IPS-18c (cell line): ENCODE measurements around the gene NFATC2IP.
A peak's percentile ranks its signal among the peaks of the same experiment; 100 is the strongest.

Experiments
- H3K4me3 ChIP-seq: 2 replicates; pipeline ENCODE4 v1.7.0; 2013; ENCODE audit warnings: low read depth, mild to moderate bottlenecking, low read length, moderate library complexity; ENCODE audit not compliant: insufficient read depth
- H3K9me3 ChIP-seq: one replicate; pipeline ENCODE4 v1.6.1; 2013; ENCODE audit warnings: mild to moderate bottlenecking, low read length, moderate library complexity; ENCODE audit not compliant: control insufficient read depth, insufficient read depth

The NFATC2IP gene

DNA sequence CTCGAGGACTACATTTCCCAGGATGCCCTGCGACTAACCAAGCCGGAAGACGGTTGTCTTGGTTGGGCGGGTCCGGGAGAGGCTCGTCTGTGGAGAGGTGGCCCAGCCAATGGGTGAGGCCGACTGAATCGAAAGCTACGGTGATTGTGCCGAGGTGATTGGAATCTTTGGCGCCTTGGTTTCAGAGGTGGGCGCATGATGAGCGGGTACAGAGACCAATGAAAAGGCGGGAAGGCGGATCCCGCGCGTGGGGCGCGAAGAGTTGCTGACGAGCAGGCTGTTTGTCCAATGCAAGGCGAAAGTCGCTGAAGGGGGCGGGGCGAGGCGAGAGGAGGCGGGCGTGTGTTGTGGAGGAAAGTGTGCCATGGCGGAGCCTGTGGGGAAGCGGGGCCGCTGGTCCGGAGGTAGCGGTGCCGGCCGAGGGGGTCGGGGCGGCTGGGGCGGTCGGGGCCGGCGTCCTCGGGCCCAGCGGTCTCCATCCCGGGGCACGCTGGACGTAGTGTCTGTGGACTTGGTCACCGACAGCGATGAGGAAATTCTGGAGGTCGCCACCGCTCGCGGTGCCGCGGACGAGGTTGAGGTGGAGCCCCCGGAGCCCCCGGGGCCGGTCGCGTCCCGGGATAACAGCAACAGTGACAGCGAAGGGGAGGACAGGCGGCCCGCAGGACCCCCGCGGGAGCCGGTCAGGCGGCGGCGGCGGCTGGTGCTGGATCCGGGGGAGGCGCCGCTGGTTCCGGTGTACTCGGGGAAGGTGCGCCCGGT, at the start of gene NFATC2IP:
Gene NFATC2IP, plus strand, starts transcription at position 290 of the 762 bp plus-strand sequence. Its CDS starts 75 bp downstream, at position 365.
- Histone ChIP-seq H3K9me3 (no peaks in the 10 kb centered on the region), H3K4me3 (peak within 1 kb of the TSS; percentile 91)

DNA sequence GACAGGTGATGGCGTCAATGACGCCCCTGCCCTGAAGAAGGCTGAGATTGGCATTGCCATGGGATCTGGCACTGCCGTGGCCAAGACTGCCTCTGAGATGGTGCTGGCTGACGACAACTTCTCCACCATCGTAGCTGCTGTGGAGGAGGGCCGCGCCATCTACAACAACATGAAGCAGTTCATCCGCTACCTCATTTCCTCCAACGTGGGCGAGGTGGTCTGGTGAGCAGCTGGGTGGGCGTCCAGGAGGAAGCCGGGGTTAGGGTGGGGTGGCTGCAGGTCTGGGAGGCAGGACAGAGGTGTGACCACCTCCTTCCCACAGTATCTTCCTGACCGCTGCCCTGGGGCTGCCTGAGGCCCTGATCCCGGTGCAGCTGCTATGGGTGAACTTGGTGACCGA, 48.9 kb upstream of the NFATC2IP start:
- Histone ChIP-seq H3K9me3 (no peaks in the 10 kb centered on the region), H3K4me3 (no peak overlapping the region)

DNA sequence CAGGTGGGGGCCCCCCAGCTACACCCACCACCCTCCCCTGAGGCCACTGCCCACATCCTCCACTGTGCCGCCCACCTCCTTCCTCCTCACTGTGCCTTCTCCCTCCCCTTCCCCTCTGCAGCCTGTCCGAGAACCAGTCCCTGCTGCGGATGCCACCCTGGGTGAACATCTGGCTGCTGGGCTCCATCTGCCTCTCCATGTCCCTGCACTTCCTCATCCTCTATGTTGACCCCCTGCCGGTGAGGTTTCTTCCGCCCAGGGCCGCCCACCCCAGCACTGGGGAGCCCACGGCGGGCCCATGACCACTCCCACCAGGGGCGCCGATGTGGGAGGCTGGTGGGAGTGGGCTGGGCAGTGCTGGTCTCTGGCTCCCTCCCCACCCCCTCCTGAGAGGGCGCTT, 47.8 kb upstream of the NFATC2IP start:
- H3K4me3 ChIP-seq: no peak overlapping the region
- no peaks in the 10 kb centered on the region for H3K9me3 ChIP-seq

DNA sequence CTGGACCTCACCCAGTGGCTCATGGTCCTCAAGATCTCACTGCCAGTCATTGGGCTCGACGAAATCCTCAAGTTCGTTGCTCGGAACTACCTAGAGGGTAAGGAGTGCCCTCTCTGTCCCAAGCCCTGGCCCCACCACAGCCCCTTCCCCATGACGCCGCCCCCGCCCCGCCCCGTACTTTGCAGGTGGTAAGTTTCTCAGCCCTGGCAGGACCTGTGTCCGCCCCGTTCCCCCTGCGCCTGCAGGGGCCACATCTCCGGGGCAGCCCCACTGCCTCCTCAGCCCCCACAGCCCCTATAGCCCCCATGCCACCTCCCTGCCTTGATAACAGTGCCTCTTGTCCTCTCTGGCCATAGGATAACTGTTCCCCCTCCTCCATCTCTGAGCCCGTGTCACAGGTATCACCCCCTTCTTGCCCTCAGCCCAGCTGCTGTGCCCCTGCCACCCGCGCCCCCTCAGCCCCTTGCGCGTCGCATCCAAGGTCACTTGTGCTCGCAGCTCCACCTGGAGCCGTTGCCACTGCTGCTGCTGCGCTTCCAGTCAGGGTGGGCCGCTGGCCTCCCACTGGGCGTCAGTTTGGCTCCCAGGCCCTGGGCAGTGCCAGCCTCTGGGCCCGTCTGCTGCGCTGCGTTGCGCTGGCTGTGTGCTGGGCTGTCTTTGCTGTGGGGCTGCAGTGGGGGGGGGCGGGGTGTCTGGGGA, 47.2 kb upstream of the NFATC2IP start:
- Histone ChIP-seq H3K4me3 (no peak overlapping the region), H3K9me3 (no peaks in the 10 kb centered on the region)

DNA sequence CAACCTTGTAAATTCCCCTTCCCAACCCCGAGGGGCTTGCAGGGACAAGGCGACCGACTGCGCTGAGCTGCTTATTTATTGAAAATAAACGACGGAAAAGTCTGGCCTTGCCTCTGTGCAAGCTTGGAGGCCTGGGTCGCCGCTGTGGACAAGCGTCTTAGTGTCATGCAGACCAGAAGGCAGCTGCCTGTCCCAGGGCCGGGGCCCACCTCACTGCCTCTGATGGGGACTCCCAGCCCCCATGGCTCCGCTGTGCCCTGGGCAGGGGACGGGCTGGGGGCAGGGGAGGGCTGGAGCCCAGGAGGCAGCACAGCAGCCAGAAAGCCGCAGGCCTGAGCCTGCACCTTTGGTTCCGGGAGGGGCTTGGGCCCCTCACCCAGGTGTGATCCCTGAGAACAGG, 46.4 kb upstream of the NFATC2IP start:
- H3K4me3 ChIP-seq: no peak overlapping the region
- H3K9me3 ChIP-seq: no peaks in the 10 kb centered on the region

DNA sequence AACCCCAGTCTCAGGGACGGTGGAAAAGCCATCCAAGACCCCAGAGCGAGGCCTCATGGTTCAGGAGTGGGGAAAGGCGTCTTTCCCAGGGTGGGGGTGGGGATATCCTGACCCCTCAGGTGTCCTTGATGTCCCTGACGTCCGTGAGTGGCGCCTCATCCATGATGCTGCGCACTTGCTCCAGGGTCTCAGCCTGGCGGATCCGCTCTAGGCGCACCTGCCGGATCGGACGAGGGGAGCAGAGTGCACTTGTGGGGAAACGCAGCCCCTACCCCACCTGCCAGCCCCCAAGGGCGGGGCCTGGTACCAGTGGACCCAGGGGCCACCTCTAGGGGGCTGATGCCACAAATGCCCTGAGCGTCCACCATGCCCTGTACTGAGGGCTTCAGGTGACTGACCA, 45.9 kb upstream of the NFATC2IP start:
- no peaks in the 10 kb centered on the region for H3K9me3 ChIP-seq
- no peak overlapping the region for H3K4me3 ChIP-seq

DNA sequence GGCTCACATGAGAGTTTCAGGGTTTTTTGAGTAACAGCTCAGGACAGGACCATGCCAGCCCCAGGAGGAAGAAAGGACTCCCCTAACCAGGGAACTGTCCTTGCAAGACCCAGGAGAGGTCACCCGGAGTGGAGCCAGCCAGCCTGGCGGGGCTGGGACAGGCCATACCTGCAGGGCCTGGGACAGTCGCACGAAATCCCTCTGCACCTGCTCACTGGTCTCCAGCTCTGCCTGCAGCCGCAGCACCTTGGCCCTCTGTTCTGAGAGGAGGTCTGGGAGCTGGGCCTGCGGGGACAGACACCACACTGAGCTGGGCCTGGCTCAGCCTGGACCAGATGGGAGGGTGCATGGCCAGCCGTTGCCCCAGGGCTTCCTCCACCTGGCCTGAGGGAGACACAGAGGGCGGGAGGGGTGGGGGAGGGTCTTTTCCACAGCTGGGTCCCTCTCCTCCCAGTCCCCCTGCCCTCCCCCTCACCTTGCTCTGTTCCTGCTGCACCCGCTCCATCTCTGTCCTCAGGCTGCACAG, 45.4 kb upstream of the NFATC2IP start:
- H3K9me3 ChIP-seq: no peaks in the 10 kb centered on the region

DNA sequence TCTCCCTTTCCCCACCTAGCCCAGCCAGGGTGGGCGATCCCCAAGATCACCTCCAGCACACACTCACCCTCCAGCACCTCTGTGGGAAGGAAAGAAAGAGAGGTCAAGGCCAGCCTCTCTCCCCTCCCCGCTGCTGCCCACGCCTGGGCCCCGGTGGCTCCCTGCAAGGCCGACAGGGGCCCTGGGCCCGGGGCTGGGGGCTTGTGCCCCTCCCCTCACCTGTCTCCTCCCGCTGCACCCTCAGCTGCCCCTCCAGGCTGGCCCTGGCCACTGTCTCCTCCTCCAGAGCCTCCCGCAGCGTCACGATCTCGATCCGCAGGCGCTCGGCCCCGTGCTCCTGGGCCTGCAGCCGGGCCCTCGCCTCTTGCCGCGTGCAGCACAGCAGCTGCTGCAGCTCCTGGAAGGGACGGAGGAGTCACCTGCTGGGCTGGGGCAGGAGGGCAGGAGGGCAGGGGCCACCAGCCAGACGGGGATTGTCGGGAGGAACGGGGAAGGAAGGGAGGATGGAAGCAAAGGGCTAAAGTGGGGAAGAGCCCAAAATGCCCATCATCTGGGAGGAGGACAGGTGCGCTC, 44.9 kb upstream of the NFATC2IP start:
- no peaks in the 10 kb centered on the region for H3K9me3 ChIP-seq

More for the DNA sequence above, 45.4 kb upstream of the NFATC2IP start:
- H3K4me3 ChIP-seq: no peak overlapping the region

DNA sequence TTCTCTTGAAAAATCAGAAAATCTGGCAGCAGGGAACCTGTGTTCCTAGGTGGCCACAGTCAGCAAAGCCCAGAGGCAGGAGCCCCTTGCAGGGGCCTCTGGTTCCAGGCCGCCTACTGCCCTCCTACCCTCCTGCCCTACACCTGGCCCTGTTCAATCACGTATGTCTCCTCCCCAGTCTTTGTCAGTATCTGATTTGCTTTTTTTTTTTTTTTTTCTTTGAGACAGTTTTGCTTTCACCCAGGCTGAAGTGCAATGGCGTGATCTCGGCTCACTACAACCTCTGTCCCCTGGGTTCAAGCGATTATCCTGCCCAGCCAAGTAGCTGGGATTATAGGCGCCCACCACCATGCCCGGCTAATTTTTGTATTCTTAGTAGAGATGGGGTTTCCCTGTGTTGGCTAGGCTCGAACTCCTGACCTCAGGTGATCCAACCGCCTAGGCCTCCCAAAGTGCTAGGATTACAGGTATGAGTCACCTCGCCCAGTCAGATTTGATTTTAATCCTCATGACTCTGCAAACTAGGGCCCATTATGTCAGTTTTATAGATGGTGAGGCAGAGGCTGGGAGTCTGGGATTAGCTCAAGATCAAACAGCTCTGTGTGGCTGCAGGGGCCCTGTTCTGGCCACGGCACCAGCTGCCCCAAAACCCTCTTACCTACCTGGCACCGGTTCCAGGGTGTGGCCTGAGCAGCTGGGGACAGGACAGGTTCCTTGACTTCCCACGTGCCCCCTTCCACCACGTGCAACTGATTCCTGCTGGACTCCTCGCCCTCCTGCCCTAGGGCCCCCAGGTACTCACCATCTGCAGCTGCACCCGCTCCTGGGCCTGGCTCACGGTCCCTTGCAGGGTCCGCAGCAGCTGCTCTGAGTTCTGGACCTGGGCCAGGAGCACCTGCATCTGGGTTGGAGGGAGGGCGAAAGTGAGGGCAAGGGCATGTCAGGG, 40.4 kb upstream of the NFATC2IP start:
- H3K9me3 ChIP-seq: no peaks in the 10 kb centered on the region
- no peak overlapping the region for H3K4me3 ChIP-seq

More for the DNA sequence above, 44.9 kb upstream of the NFATC2IP start:
- no peak overlapping the region for H3K4me3 ChIP-seq

DNA sequence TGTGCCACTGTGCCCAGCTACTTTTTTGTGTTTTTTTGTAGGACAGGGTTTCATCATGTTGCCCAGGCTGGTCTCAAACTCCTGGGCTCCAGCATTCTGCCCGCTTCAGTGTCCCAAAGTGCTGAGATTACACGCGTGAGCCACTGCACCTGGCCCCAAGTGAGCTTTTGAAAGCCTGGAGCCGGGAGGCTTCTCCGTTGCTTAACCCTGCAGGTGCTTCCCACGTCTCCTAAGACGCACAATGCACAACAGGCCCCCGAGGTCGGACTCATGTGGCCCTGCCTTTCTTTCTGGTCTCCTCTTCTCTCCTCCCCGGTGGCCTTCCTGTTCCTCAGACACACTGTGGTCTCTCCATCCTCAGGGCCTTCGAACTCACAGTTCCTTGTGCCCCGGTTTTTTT, 38.2 kb upstream of the NFATC2IP start:
- H3K9me3 ChIP-seq: no peaks in the 10 kb centered on the region
- no peak overlapping the region for H3K4me3 ChIP-seq

DNA sequence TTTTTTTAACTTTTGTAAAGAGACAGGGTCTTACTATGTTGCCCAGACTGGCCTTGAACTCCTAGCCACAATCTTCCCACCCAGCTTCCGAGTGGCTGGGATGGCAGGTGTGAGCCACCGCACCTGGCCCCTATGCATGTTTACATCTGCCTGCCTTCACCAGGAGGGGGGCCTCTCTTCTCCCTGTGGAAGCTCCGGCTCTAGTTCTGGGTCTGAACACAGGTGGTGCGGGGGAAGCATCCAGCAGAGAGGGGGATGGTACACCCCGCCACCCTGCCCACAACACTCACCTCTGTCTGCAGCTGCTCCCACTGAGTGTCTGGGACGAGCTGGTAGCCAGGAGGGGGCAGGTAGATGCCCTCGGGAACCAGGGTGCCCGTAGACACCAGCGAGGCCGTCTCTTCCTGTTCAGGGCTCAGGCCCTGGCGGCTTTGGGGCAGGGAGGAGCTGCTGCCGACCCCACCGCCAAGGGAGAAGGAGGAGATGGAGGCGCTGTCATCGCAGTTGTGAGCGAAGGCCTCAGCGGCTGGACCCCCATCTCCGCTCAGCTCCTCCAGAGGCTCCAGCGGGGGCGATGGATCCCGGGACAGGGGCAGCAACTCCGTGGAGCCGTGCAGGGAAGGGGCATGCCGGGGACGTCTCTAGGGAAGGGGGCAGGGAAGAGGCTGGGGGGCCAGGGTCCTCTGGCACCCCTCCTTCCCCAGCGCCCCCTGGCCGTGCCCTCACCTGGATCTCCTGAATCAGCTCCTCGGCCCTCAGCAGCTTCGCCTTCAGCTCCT, 36.6 kb upstream of the NFATC2IP start:
- no peaks in the 10 kb centered on the region for H3K9me3 ChIP-seq
- H3K4me3 ChIP-seq: no peak overlapping the region

DNA sequence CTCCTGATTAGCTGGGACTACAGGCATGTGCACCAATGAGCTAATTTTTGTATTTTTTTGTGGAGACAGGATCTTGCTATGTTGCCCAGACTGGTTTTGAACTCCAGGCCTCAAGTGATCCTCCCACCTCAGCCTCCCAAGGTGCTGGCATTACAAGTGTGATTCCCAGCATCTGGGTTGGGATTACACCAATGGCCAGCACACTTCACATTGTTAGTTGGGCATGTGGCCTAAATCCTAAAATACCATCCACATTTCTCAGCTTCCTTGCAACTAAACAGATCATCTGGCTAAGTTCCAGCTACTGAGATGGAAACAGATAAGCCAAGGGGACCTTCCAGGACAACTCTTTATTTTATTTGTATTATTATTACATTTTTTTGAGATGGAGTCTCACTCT, 35.6 kb upstream of the NFATC2IP start:
- H3K4me3 ChIP-seq: no peak overlapping the region
- no peaks in the 10 kb centered on the region for H3K9me3 ChIP-seq

DNA sequence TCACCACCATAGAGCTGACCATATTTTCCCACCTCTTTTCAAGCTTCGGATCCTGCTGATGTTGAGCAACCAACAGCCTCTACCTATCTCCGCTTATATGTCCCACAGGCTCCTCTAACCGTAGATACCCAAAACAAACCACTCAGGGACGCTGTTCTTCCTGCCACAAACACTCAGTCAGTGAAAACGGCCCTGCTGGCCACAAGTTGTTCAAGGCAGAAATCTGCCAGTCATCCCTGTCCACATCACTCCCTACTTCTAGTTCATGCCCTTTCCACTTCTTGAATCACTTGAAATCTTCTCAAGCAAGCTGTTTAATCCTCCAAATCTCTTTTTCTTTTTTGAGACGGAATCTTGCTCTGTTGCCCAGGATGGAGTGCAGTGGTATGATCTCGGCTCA, 33.6 kb upstream of the NFATC2IP start:
- no peaks in the 10 kb centered on the region for H3K9me3 ChIP-seq
- H3K4me3 ChIP-seq: no peak overlapping the region

DNA sequence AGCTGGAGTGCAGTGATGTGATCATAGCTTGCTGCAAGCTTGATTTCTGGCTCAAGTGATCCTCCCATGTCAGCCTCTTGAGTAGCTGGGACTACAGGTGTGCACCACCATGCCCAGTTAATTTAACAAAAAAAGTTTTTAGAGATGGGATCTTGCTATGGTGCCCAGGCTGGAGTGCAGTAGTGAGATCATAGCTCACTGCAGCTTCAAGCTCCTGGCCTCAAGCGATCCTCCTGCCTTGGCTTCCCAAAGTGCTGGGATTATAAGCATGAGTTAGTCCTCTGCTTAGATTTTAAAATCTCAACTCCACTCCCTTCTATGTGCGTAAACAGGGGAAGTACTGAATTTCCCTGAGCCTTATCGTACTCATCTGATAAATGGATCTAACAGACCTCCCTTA, 32.0 kb upstream of the NFATC2IP start:
- Histone ChIP-seq H3K9me3 (no peaks in the 10 kb centered on the region), H3K4me3 (no peak overlapping the region)

DNA sequence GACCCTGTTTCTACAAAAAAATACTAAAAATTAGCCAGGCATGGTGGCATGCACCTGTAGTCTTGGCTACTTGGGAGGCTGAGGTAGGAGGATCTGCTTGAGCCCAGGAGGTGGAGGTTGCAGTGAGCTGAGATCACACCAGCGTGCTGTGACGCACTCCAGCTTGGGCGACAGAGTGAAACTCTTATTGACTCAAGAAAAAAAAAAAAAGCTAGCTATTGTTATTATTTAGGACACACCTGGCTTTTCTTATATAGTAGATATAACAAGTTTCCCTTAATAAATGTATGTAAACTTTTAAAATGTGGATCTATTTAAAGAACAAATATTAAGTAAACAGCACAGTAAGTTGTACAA, 27.5 kb upstream of the NFATC2IP start:
- Histone ChIP-seq H3K9me3 (no peaks in the 10 kb centered on the region), H3K4me3 (no peak overlapping the region)

DNA sequence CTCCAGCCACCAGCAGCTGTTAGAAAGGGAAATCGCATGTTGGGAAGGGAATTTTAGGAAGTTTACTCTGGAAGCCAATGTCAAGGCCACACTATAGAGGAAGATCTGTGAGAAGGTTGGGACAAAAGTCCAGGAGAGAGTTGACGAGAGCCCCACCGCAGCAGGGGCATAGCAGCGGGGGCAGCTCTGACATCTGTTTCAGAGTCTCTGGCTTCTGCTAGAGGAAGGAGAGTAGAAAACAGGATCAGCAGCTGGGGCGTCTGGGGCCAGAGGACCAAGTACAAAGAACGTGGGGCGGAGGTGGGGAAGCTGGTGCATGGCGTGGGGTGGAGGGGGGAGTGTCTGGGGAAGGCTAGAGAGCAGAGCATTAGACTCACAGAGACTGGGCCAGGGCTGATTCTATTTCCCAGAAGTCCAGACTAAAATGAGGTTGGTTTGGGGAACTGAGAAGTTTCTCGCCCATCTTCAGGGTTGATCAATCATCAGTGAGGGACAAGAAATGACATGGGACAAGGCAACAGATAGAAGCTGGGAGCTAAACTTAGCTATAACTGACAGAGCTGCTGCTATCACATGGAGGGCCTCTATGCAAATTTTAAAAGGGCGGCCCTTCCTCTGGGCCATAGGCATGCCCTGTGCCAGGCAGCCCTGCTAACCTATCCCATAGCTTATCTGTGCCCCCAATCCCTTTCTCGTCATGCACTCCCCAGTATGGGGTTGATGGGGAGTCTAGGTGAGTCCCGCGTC, 26.9 kb upstream of the NFATC2IP start:
- H3K9me3 ChIP-seq: no peaks in the 10 kb centered on the region
- peak overlapping the region; percentile 90 for H3K4me3 ChIP-seq
